PC-3 (cell line): ENCODE data around the gene CIB1. TPM values are rescaled to one million over a fixed set of nuclear protein-coding genes. Genes with fewer than 3 reads are reported as not detected.

ENCODE experiments used
- ATAC-seq: fragments of 200-7000 bp; cut with Tn5 transposase; 2 replicates; pipeline ENCODE4 v1.9.1; 2020; ENCODE audit warnings: mild to moderate bottlenecking, moderate library complexity
- BruUV-seq: library from RNA; stranded (reverse); fragments of 400-500 nt; replicated peaks from 2 replicates; lab custom pipeline; 2021; lab: Mats Ljungman, UMichigan
- CTCF ChIA-PET: fragments of 300-600 bp; sonication (Branson Sonifier 250); formaldehyde crosslinking; loops from one replicate; lab custom pipeline; 2022; ENCODE audit warnings: antibody characterized with exemption; lab: Charles Lee
- POLR2A ChIA-PET: fragments of 300-600 bp; sonication (Branson Sonifier 250); formaldehyde crosslinking; loops from one replicate; lab custom pipeline; 2022; ENCODE audit warnings: antibody characterized with exemption; ENCODE audit not compliant: unreplicated experiment; lab: Charles Lee
- DNase-seq: peaks from one replicate; pipeline ENCODE4 v3.0.0-alpha.2; 2015
- H2AFZ ChIP-seq: fragments of 300-600 bp; sonication (generic); 2 replicates; pipeline ENCODE4 v1.6.0; 2016; ENCODE audit warnings: antibody characterized with exemption, low read length
- H3F3A ChIP-seq: fragments of 300-600 bp; sonication (generic); one replicate; pipeline ENCODE4 v1.6.0; 2017; ENCODE audit warnings: antibody characterized with exemption, low read length, control low read depth, mild to moderate bottlenecking; ENCODE audit not compliant: unreplicated experiment
- H3K27ac ChIP-seq: fragments of 300-600 bp; sonication (generic); 2 replicates; pipeline ENCODE4 v1.5.1; 2016; ENCODE audit warnings: mild to moderate bottlenecking, low read length
- H3K27me3 ChIP-seq: fragments of 300-600 bp; sonication (generic); 2 replicates; pipeline ENCODE4 v1.6.1; 2016; ENCODE audit warnings: low read length, mixed read lengths
- H3K36me3 ChIP-seq: fragments of 300-600 bp; sonication (generic); 2 replicates; pipeline ENCODE4 v1.6.1; 2016; ENCODE audit warnings: low read depth, mixed run types, low read length, mixed read lengths
- H3K4me1 ChIP-seq: fragments of 300-600 bp; sonication (generic); 2 replicates; pipeline ENCODE4 v1.5.1; 2016; ENCODE audit warnings: low read length; ENCODE audit not compliant: insufficient read depth
- H3K4me2 ChIP-seq: fragments of 300-600 bp; sonication (generic); 2 replicates; pipeline ENCODE4 v1.6.0; 2016; ENCODE audit warnings: low read length
- H3K4me3 ChIP-seq: fragments of 300-600 bp; sonication (generic); 2 replicates; pipeline ENCODE4 v1.5.1; 2016; ENCODE audit warnings: mild to moderate bottlenecking, low read length, mixed read lengths
- H3K79me2 ChIP-seq: fragments of 300-600 bp; sonication (generic); 2 replicates; pipeline ENCODE4 v1.6.1; 2017; ENCODE audit warnings: low read length, mixed read lengths
- H3K9ac ChIP-seq: fragments of 300-600 bp; sonication (generic); 2 replicates; pipeline ENCODE4 v1.6.0; 2016; ENCODE audit warnings: mild to moderate bottlenecking, low read length
- H3K9me2 ChIP-seq: fragments of 300-600 bp; sonication (generic); replicated peaks from 2 replicates; pipeline ENCODE4 v1.6.1; 2016; ENCODE audit warnings: mixed run types, low read length, mixed read lengths
- H3K9me3 ChIP-seq: fragments of 300-600 bp; sonication (generic); 2 replicates; pipeline ENCODE4 v1.6.1; 2016; ENCODE audit warnings: low read length, mixed read lengths
- H4K20me1 ChIP-seq: fragments of 300-600 bp; sonication (generic); 2 replicates; pipeline ENCODE4 v1.6.1; 2016; ENCODE audit warnings: low read length, mixed read lengths
- CTCF ChIP-seq: fragments of 300-600 bp; sonication (generic); conservative IDR thresholded peaks from 2 replicates; pipeline ENCODE4 v1.5.1; 2017; ENCODE audit warnings: antibody characterized with exemption, low read depth, mild to moderate bottlenecking, low read length
- EZH2 ChIP-seq: fragments of 300-600 bp; sonication (generic); IDR thresholded peaks from one replicate; pipeline ENCODE4 v1.6.1; 2017; ENCODE audit warnings: antibody characterized with exemption, mild to moderate bottlenecking, low read length; ENCODE audit not compliant: unreplicated experiment
- EZH2phosphoT487 ChIP-seq: fragments of 300-600 bp; sonication (generic); IDR thresholded peaks from 2 replicates; pipeline ENCODE4 v1.6.1; 2018; ENCODE audit warnings: mild to moderate bottlenecking, antibody characterized with exemption, low read length, borderline replicate concordance
- intact Hi-C: fragments of 100-400 bp; cut with micrococcal nuclease; formaldehyde crosslinking; loops from 2 replicates; pipeline ENCODE4 v1.9.0; 2023
- total RNA-seq: library from RNA; depleted of rRNA; stranded (reverse); fragments of >200 nt; gene quantifications from 2 replicates; pipeline ENCODE4 v1.2.3, GENCODE V29; 2014

Gene CIB1
- total RNA-seq, 1 experiment from 2014 or later = 83.7 TPM

- ChIA-PET POLR2A (interaction anchor here (0.5 to 1.0 kb wide), 8 partner anchors 23 to 336 kb away, joined by 3 to 11 read pairs (median 6); partner anchors contain the start of gene ZNF710), CTCF (interaction anchor here (0.6 to 2.7 kb wide), 4 partner anchors 15 to 248 kb away, joined by 4 to 12 read pairs (median 6); partner anchors contain the start of gene TTLL13)
- H3K4me2 ChIP-seq = peak within 1 kb of the TSS; percentile 93
- TF ChIP-seq CTCF = no peak
- no peak for TF ChIP-seq EZH2
- TF ChIP-seq EZH2phosphoT487 = no peak
- intact Hi-C loops = loop anchor here (2.0 to 5.0 kb wide), 3 partner anchors 33 to 92 kb away; partner anchors contain the start of gene NGRN
- no peaks in the 10 kb centered on the region for H3K9me3 ChIP-seq
- DNase-seq = peak; percentile 27
- peaks cover 27% of the 10 kb centered on the region for H3K4me1 ChIP-seq
- H3K9me2 ChIP-seq = no peaks in the 10 kb centered on the region
- H3F3A ChIP-seq = no peaks in the 10 kb centered on the region
- H4K20me1 ChIP-seq = no peaks in the 10 kb centered on the region
- no TSS peak for BruUV-seq
- no peak; the same call in 1 of the 2 replicates for ATAC-seq
- no peaks in the 10 kb centered on the region for H3K27me3 ChIP-seq
- H3K79me2 ChIP-seq = peaks cover 46% of the 10 kb centered on the region
- peak within 1 kb of the TSS; percentile 92 for H3K4me3 ChIP-seq
- peak within 1 kb of the TSS; percentile 91 for H3K9ac ChIP-seq
- peak within 1 kb of the TSS; percentile 89 for H3K27ac ChIP-seq
- H2AFZ ChIP-seq = peak within 1 kb of the TSS; percentile 91
- peaks cover 10% of the 10 kb centered on the region; the same call in 1 of the 2 replicates for H3K36me3 ChIP-seq
Observed at GRCh38 chr15:90234096-90234988, 601 bp upstream of the CIB1 start, which contains the start of gene GDPGP1. Gene GDPGP1, plus strand, starts transcription at chr15:90234209. Its CDS starts 6,700 bp downstream, at chr15:90240909.

- POLR2A ChIA-PET = interaction anchor here (0.5 to 0.7 kb wide), 4 partner anchors 32 to 1145 kb away, joined by 3 to 4 read pairs (median 3); partner anchors contain the start of genes ABHD2, SEMA4B and ZNF774
- peak overlapping the region; percentile 89 for H3K4me2 ChIP-seq
- peak overlapping the region; percentile 92 for H3K4me3 ChIP-seq
- ATAC-seq (no peak), DNase-seq (no peak)
- peak overlapping the region; percentile 89 for H3K27ac ChIP-seq
- no peaks in the 10 kb centered on the region for H3K27me3 ChIP-seq
- peak overlapping the region; percentile 91 for H3K9ac ChIP-seq
- no peaks in the 10 kb centered on the region for H3K9me2 ChIP-seq
- H3K36me3 ChIP-seq = peaks cover 24% of the 10 kb centered on the region
- TF ChIP-seq CTCF (no peak; the same call in 1 of the 2 replicates), EZH2 (no peak), EZH2phosphoT487 (no peak)
- peaks cover 46% of the 10 kb centered on the region for H3K79me2 ChIP-seq
- H3K9me3 ChIP-seq = no peaks in the 10 kb centered on the region
- BruUV-seq = TSS peak; percentile 34
- H3F3A ChIP-seq = no peaks in the 10 kb centered on the region
- intact Hi-C loops = loop anchor here (5.0 kb wide), 2 partner anchors 34 to 91 kb away; partner anchors contain the start of gene NGRN
- H2AFZ ChIP-seq = no peak overlapping the region
- H3K4me1 ChIP-seq = peaks cover 27% of the 10 kb centered on the region
- no peaks in the 10 kb centered on the region for H4K20me1 ChIP-seq
- CTCF ChIA-PET = interaction anchor here (1.2 to 2.7 kb wide), 2 partner anchors 36 to 89 kb away, joined by 9 to 12 read pairs; no protein-coding TSS in a partner anchor
Observed at GRCh38 chr15:90232941-90233386, 777 bp downstream of the CIB1 start.
